Measurements from ENCODE around the gene MAML2. TPM values are rescaled to one million over a fixed set of nuclear protein-coding genes. Genes with fewer than 3 reads are reported as not detected.
A peak's percentile ranks its signal among the peaks of the same experiment; 100 is the strongest.

MAML2 gene
- total and polyA plus RNA-seq, 2 of the 13 experiments (the other 11 are each of a cell fraction or from before 2014, with no cell fraction given), result 2.3 to 25.9 TPM

DNA sequence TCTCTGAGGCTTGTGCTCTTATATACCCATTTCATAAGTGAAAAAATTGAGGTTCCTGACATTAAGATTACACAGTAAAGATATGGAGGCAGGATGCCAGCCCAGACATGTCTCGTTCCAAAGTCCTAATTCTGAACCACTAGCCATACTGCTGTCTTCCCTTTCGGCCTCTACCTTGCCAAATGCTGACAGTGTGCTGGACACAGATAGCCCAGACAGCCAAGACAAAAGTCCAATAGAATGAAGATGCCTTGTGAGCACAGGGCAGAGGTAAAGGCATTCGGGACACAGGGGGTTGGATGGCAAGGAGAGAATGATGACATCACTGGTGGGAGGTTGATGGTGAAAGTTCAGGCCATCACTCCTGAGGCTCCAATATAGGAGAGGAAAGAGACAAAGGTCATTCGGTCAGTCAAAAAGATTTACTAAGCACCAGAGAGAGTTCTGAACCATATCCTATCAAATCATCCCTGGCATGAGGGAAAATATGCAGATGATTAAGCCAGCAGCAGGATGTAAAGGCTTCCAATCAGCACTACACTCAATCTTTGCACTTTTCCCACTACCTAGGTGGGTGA is 245.1 kb downstream of the MAML2 start (continued):
- no peak for TF ChIP-seq ZNF207 (IDR thresholded peaks at IDR 0.05; ENCODE audit: borderline replicate concordance)
- TF ChIP-seq, protein P1, sequence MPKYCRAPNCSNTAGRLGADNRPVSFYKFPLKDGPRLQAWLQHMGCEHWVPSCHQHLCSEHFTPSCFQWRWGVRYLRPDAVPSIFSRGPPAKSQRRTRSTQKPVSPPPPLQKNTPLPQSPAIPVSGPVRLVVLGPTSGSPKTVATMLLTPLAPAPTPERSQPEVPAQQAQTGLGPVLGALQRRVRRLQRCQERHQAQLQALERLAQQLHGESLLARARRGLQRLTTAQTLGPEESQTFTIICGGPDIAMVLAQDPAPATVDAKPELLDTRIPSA (CRISPR knock-in tag; IDR thresholded peaks at IDR 0.05; ENCODE audit: borderline replicate concordance), result no peak
- TF ChIP-seq, protein P2, sequence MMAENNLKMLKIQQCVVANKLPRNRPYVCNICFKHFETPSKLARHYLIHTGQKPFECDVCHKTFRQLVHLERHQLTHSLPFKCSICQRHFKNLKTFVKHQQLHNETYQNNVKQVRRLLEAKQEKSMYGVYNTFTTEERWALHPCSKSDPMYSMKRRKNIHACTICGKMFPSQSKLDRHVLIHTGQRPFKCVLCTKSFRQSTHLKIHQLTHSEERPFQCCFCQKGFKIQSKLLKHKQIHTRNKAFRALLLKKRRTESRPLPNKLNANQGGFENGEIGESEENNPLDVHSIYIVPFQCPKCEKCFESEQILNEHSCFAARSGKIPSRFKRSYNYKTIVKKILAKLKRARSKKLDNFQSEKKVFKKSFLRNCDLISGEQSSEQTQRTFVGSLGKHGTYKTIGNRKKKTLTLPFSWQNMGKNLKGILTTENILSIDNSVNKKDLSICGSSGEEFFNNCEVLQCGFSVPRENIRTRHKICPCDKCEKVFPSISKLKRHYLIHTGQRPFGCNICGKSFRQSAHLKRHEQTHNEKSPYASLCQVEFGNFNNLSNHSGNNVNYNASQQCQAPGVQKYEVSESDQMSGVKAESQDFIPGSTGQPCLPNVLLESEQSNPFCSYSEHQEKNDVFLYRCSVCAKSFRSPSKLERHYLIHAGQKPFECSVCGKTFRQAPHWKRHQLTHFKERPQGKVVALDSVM (CRISPR knock-in tag; IDR thresholded peaks at IDR 0.05), result no peak
- TF ChIP-seq SIN3B (IDR thresholded peaks at IDR 0.05; ENCODE audit: low read length), result no peak
- TF ChIP-seq, protein P3, sequence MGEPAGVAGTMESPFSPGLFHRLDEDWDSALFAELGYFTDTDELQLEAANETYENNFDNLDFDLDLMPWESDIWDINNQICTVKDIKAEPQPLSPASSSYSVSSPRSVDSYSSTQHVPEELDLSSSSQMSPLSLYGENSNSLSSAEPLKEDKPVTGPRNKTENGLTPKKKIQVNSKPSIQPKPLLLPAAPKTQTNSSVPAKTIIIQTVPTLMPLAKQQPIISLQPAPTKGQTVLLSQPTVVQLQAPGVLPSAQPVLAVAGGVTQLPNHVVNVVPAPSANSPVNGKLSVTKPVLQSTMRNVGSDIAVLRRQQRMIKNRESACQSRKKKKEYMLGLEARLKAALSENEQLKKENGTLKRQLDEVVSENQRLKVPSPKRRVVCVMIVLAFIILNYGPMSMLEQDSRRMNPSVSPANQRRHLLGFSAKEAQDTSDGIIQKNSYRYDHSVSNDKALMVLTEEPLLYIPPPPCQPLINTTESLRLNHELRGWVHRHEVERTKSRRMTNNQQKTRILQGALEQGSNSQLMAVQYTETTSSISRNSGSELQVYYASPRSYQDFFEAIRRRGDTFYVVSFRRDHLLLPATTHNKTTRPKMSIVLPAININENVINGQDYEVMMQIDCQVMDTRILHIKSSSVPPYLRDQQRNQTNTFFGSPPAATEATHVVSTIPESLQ (CRISPR knock-in tag; conservative IDR thresholded peaks at IDR 0.05), result no peak
- no peak for TF ChIP-seq SRSF1 (optimal IDR thresholded peaks at IDR 0.05; ENCODE audit: low read depth, low read length)
- TF ChIP-seq CCDC6 (CRISPR knock-in tag; IDR thresholded peaks at IDR 0.05), result no peak
- TF ChIP-seq, protein P4, sequence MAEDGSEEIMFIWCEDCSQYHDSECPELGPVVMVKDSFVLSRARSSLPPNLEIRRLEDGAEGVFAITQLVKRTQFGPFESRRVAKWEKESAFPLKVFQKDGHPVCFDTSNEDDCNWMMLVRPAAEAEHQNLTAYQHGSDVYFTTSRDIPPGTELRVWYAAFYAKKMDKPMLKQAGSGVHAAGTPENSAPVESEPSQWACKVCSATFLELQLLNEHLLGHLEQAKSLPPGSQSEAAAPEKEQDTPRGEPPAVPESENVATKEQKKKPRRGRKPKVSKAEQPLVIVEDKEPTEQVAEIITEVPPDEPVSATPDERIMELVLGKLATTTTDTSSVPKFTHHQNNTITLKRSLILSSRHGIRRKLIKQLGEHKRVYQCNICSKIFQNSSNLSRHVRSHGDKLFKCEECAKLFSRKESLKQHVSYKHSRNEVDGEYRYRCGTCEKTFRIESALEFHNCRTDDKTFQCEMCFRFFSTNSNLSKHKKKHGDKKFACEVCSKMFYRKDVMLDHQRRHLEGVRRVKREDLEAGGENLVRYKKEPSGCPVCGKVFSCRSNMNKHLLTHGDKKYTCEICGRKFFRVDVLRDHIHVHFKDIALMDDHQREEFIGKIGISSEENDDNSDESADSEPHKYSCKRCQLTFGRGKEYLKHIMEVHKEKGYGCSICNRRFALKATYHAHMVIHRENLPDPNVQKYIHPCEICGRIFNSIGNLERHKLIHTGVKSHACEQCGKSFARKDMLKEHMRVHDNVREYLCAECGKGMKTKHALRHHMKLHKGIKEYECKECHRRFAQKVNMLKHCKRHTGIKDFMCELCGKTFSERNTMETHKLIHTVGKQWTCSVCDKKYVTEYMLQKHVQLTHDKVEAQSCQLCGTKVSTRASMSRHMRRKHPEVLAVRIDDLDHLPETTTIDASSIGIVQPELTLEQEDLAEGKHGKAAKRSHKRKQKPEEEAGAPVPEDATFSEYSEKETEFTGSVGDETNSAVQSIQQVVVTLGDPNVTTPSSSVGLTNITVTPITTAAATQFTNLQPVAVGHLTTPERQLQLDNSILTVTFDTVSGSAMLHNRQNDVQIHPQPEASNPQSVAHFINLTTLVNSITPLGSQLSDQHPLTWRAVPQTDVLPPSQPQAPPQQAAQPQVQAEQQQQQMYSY (CRISPR knock-in tag; IDR thresholded peaks at IDR 0.05), result no peak
- TF ChIP-seq ZNF558 (CRISPR knock-in tag; IDR thresholded peaks at IDR 0.05; ENCODE audit: borderline replicate concordance), result no peak
- TF ChIP-seq FOSL2 (CRISPR knock-in tag; IDR thresholded peaks at IDR 0.05), result peak; percentile 34; the same call in 1 of the 2 replicates
- TF ChIP-seq PPARG (CRISPR knock-in tag; conservative IDR thresholded peaks at IDR 0.05), result peak; percentile 65
- TF ChIP-seq, protein P5, sequence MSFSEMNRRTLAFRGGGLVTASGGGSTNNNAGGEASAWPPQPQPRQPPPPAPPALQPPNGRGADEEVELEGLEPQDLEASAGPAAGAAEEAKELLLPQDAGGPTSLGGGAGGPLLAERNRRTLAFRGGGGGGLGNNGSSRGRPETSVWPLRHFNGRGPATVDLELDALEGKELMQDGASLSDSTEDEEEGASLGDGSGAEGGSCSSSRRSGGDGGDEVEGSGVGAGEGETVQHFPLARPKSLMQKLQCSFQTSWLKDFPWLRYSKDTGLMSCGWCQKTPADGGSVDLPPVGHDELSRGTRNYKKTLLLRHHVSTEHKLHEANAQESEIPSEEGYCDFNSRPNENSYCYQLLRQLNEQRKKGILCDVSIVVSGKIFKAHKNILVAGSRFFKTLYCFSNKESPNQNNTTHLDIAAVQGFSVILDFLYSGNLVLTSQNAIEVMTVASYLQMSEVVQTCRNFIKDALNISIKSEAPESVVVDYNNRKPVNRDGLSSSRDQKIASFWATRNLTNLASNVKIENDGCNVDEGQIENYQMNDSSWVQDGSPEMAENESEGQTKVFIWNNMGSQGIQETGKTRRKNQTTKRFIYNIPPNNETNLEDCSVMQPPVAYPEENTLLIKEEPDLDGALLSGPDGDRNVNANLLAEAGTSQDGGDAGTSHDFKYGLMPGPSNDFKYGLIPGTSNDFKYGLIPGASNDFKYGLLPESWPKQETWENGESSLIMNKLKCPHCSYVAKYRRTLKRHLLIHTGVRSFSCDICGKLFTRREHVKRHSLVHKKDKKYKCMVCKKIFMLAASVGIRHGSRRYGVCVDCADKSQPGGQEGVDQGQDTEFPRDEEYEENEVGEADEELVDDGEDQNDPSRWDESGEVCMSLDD (CRISPR knock-in tag; IDR thresholded peaks at IDR 0.05; ENCODE audit: borderline replicate concordance), result no peak
- TF ChIP-seq CREM (IDR thresholded peaks at IDR 0.05), result peak; percentile 56
- no peak for TF ChIP-seq CREM (CRISPR knock-in tag; IDR thresholded peaks at IDR 0.05)
- TF ChIP-seq SOX5 (CRISPR knock-in tag; IDR thresholded peaks at IDR 0.05; ENCODE audit: borderline replicate concordance), result no peak
- TF ChIP-seq SP2 (CRISPR knock-in tag; IDR thresholded peaks at IDR 0.05), result no peak
- no peak for TF ChIP-seq MTF2 (CRISPR knock-in tag; IDR thresholded peaks at IDR 0.05; ENCODE audit: borderline replicate concordance)
- TF ChIP-seq, protein P6, sequence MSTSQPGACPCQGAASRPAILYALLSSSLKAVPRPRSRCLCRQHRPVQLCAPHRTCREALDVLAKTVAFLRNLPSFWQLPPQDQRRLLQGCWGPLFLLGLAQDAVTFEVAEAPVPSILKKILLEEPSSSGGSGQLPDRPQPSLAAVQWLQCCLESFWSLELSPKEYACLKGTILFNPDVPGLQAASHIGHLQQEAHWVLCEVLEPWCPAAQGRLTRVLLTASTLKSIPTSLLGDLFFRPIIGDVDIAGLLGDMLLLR (CRISPR knock-in tag; IDR thresholded peaks at IDR 0.05), result no peak
- TF ChIP-seq ADNP (CRISPR knock-in tag; IDR thresholded peaks at IDR 0.05), result peak; percentile 42; the same call in 1 of the 2 replicates
